ENCODE results near the gene ADCY7. TPM values are rescaled to one million over a fixed set of nuclear protein-coding genes. Genes with fewer than 3 reads are reported as not detected.
A peak's percentile ranks its signal among the peaks of the same experiment; 100 is the strongest.

ADCY7 gene
- total and polyA plus RNA-seq, 9 of the 15 experiments (the other 6 are each of a cell fraction or from before 2014, with no cell fraction given) = 2.3 to 108 (median 28.6) TPM

DNA sequence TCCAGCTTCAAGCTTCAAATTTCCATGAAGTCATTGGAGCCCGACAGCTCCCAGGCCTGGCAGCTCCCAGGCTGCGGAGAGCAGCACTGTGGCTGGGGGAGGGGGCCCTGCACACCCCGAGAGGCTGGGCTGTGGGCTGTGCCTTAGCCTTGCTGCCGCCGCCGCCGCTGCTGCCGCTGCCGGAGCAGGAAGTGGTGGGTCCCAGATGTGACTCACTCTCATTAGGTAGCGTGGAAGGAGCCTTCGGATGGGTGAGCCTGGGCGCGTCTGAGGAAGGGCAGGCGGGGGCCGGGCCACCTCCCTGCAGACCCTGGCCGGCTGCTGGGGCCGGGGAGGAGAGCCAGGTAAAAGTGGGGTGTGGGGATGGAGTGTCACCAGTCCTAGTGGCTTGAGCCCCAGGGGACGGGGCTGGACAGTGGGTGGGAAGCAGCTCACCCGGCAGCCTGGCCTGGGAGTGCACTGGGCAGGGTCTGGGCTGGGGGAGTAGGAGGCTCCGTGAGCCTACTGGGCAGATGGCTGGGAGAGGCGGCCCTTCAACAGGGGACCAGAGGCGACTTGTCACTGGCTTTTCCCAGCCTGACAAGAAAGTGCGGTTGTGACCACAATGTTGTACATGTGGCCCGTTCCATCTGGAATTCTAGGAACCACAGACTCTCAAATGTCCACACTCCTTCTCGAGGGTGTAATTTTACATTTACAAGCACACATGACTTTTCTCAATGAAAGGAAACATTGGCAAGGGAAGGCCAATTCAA, at the start of gene ADCY7 (continued):
- TF ChIP-seq HDAC2 (IDR thresholded peaks at IDR 0.05) = peak; percentile 34; the same call in 1 of the 2 replicates
- no peak for TF ChIP-seq ZNF408 (CRISPR knock-in tag; IDR thresholded peaks at IDR 0.05; ENCODE audit: low read depth)
- TF ChIP-seq, protein P1, sequence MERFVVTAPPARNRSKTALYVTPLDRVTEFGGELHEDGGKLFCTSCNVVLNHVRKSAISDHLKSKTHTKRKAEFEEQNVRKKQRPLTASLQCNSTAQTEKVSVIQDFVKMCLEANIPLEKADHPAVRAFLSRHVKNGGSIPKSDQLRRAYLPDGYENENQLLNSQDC (CRISPR knock-in tag; IDR thresholded peaks at IDR 0.05) = 0 out of 2 replicates have a peak, but pooled peaks have one; percentile 3
- no peak for TF ChIP-seq ZKSCAN3 (CRISPR knock-in tag; IDR thresholded peaks at IDR 0.05)
- TF ChIP-seq PHF8 (IDR thresholded peaks at IDR 0.05; ENCODE audit: borderline replicate concordance, low read length) = peak; percentile 53; the same call in 1 of the 2 replicates
- TF ChIP-seq JUN (IDR thresholded peaks at IDR 0.05; ENCODE audit: borderline replicate concordance, low read depth, low read length) = peak; percentile 72
- TF ChIP-seq JUN (CRISPR knock-in tag; IDR thresholded peaks at IDR 0.05; ENCODE audit: borderline replicate concordance) = peak; percentile 56; the same call in 1 of the 2 replicates
- no peak for TF ChIP-seq CBFB (CRISPR knock-in tag; IDR thresholded peaks at IDR 0.05)
- TF ChIP-seq, protein P2, sequence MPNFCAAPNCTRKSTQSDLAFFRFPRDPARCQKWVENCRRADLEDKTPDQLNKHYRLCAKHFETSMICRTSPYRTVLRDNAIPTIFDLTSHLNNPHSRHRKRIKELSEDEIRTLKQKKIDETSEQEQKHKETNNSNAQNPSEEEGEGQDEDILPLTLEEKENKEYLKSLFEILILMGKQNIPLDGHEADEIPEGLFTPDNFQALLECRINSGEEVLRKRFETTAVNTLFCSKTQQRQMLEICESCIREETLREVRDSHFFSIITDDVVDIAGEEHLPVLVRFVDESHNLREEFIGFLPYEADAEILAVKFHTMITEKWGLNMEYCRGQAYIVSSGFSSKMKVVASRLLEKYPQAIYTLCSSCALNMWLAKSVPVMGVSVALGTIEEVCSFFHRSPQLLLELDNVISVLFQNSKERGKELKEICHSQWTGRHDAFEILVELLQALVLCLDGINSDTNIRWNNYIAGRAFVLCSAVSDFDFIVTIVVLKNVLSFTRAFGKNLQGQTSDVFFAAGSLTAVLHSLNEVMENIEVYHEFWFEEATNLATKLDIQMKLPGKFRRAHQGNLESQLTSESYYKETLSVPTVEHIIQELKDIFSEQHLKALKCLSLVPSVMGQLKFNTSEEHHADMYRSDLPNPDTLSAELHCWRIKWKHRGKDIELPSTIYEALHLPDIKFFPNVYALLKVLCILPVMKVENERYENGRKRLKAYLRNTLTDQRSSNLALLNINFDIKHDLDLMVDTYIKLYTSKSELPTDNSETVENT (CRISPR knock-in tag; IDR thresholded peaks at IDR 0.05) = 0 out of 2 replicates have a peak, but pooled peaks have one; percentile 15
